HG03039 (cell line): Measurements from ENCODE around the gene GRIN2A.

Experiments used
- ATAC-seq: cut with Tn5 transposase; IDR thresholded peaks from one replicate; pipeline ENCODE4 v1.9.1; 2021; ENCODE audit warnings: mild to moderate bottlenecking, moderate library complexity; ENCODE audit not compliant: unreplicated experiment

Gene GRIN2A

GRCh38 chr16:9708972-9709620 lies 473.1 kb downstream of the GRIN2A start:
- ATAC-seq = no peak

GRCh38 chr16:9706217-9706836 lies 475.9 kb downstream of the GRIN2A start:
- no peak for ATAC-seq

GRCh38 chr16:9703731-9704130 lies 478.5 kb downstream of the GRIN2A start:
- ATAC-seq = no peak
